8988T (cell line): Measurements from ENCODE around the gene SURF2.

Source experiments
- DNase-seq: peaks from one replicate; pipeline ENCODE4 v3.0.0; 2011

The SURF2 gene

GRCh38 chr9:133339641-133340040 lies 16.7 kb upstream of the SURF2 start:
- no peak for DNase-seq

- DNase-seq = no peak
Observed at GRCh38 chr9:133340256-133340655, 16.1 kb upstream of the SURF2 start.

GRCh38 chr9:133340916-133341315 lies 15.4 kb upstream of the SURF2 start:
- DNase-seq = no peak

GRCh38 chr9:133341369-133342068 lies 14.8 kb upstream of the SURF2 start:
- no peak for DNase-seq

- peak; percentile 69 for DNase-seq
Observed at GRCh38 chr9:133342069-133342406, 14.3 kb upstream of the SURF2 start.

- peak; percentile 59 for DNase-seq
Observed at GRCh38 chr9:133342570-133342969, 13.8 kb upstream of the SURF2 start.

- DNase-seq = no peak
Observed at GRCh38 chr9:133344071-133344470, 12.3 kb upstream of the SURF2 start.

GRCh38 chr9:133344979-133345378 lies 11.4 kb upstream of the SURF2 start:
- no peak for DNase-seq

GRCh38 chr9:133345596-133345995 lies 10.8 kb upstream of the SURF2 start:
- no peak for DNase-seq

GRCh38 chr9:133346021-133346785 lies 10.1 kb upstream of the SURF2 start:
- DNase-seq = no peak

- DNase-seq = peak; percentile 78
Observed at GRCh38 chr9:133347515-133347984, 8.8 kb upstream of the SURF2 start.

GRCh38 chr9:133347985-133348717 lies 8.2 kb upstream of the SURF2 start, which contains the start of the genes MED22 and RPL7A:
TSS of gene MED22 (minus strand) at chr9:133348131. CDS start at chr9:133346662, 1,469 bp downstream.
TSS of gene RPL7A (plus strand) at chr9:133348218. CDS start at chr9:133348244, 26 bp downstream.
- DNase-seq = peak; percentile 87

GRCh38 chr9:133348718-133349573 lies 7.4 kb upstream of the SURF2 start:
- no peak for DNase-seq

- no peak for DNase-seq
Observed at GRCh38 chr9:133349965-133350616, 6.3 kb upstream of the SURF2 start.

GRCh38 chr9:133351526-133351907 lies 4.8 kb upstream of the SURF2 start:
- DNase-seq = no peak

- DNase-seq = peak; percentile 85
Observed at GRCh38 chr9:133351908-133352634, 4.3 kb upstream of the SURF2 start.

GRCh38 chr9:133352635-133353340 lies 3.6 kb upstream of the SURF2 start:
- no peak for DNase-seq

- DNase-seq = no peak
Observed at GRCh38 chr9:133353548-133353947, 2.8 kb upstream of the SURF2 start.

- no peak for DNase-seq
Observed at GRCh38 chr9:133354766-133355165, 1.6 kb upstream of the SURF2 start.

GRCh38 chr9:133355881-133356357 lies 431 bp upstream of the SURF2 start:
- DNase-seq = no peak
